ENCODE results near the gene GPR3.

The GPR3 gene

GRCh38 chr1:27392096-27392777 lies at the start of gene GPR3:
TSS of gene GPR3 (plus strand) at chr1:27392622. CDS start at chr1:27393799, 1,177 bp downstream.
- peak; percentile 91 for DNase-seq (ENCODE audit: low read depth)

- peak; percentile 65 for DNase-seq (ENCODE audit: low read depth)
Observed at GRCh38 chr1:27342778-27343638, 49.4 kb upstream of the GPR3 start.

- DNase-seq (ENCODE audit: low read depth), result no peak
Observed at GRCh38 chr1:27343639-27344025, 48.8 kb upstream of the GPR3 start.

GRCh38 chr1:27345272-27345671 lies 47.1 kb upstream of the GPR3 start:
- no peak for DNase-seq (ENCODE audit: low read depth)

GRCh38 chr1:27346357-27346756 lies 46.1 kb upstream of the GPR3 start:
- no peak for DNase-seq (ENCODE audit: low read depth)

- DNase-seq (ENCODE audit: low read depth), result no peak
Observed at GRCh38 chr1:27346991-27347624, 45.3 kb upstream of the GPR3 start.

- DNase-seq (ENCODE audit: low read depth), result no peak
Observed at GRCh38 chr1:27348861-27349783, 43.3 kb upstream of the GPR3 start.

GRCh38 chr1:27349784-27350662 lies 42.4 kb upstream of the GPR3 start:
- no peak for DNase-seq (ENCODE audit: low read depth)

- no peak for DNase-seq (ENCODE audit: low read depth)
Observed at GRCh38 chr1:27350663-27351540, 41.5 kb upstream of the GPR3 start.

- DNase-seq (ENCODE audit: low read depth), result no peak
Observed at GRCh38 chr1:27351541-27352107, 40.8 kb upstream of the GPR3 start.

- no peak for DNase-seq (ENCODE audit: low read depth)
Observed at GRCh38 chr1:27353166-27353565, 39.3 kb upstream of the GPR3 start.

- no peak for DNase-seq (ENCODE audit: low read depth)
Observed at GRCh38 chr1:27353629-27354028, 38.8 kb upstream of the GPR3 start.

- DNase-seq (ENCODE audit: low read depth), result no peak
Observed at GRCh38 chr1:27355683-27356082, 36.7 kb upstream of the GPR3 start.

- DNase-seq (ENCODE audit: low read depth), result no peak
Observed at GRCh38 chr1:27356277-27356618, 36.2 kb upstream of the GPR3 start.

- no peak for DNase-seq (ENCODE audit: low read depth)
Observed at GRCh38 chr1:27356619-27357280, 35.7 kb upstream of the GPR3 start.

GRCh38 chr1:27357281-27358037 lies 35.0 kb upstream of the GPR3 start:
- DNase-seq (ENCODE audit: low read depth), result peak; percentile 70

- no peak for DNase-seq (ENCODE audit: low read depth)
Observed at GRCh38 chr1:27358038-27358927, 34.1 kb upstream of the GPR3 start.

Measured in activated T-helper 9 cell treated with anti-CD3 and anti-CD28 coated beads, Interleukin-2, amount 50 U/mL, for 16 hours (primary cell).